ENCODE results near the gene EPHA2. TPM values are rescaled to one million over a fixed set of nuclear protein-coding genes. Genes with fewer than 3 reads are reported as not detected.
A peak's percentile ranks its signal among the peaks of the same experiment; 100 is the strongest.

Gene EPHA2
- total and polyA plus RNA-seq, 2 donors (not counting 3 experiments of a cell fraction or from before 2014, with no cell fraction given) = 141 to 147 TPM

GRCh38 chr1:16134906-16135305 is 21.0 kb downstream of the EPHA2 start:
- DNase-seq (ENCODE audit: low read depth, low spot score) (no peak), FAIRE-seq (no peak)
- Histone ChIP-seq H3K79me2 (ENCODE audit: control insufficient read depth, insufficient read depth, low read length) (peaks cover 79% of the 10 kb centered on the region), H3K27ac (ENCODE audit: insufficient read depth, low read depth, low read length) (no peak overlapping the region), H3K9ac (replicated peaks; ENCODE audit: extremely low read depth, insufficient read depth, low read length) (no peak overlapping the region), H3K9me3 (replicated peaks; ENCODE audit: control insufficient read depth, insufficient read depth, low read length) (no peaks in the 10 kb centered on the region), H3K27me3 (ENCODE audit: control insufficient read depth in 2 of 2, insufficient read depth in 2 of 2, low read length in 2 of 2) (no peaks in the 10 kb centered on the region), H2AFZ (ENCODE audit: low read depth, low read length) (no peak overlapping the region), H4K20me1 (replicated peaks; ENCODE audit: control insufficient read depth, extremely low read depth, insufficient read depth, low read length) (no peaks in the 10 kb centered on the region), H3K4me1 (ENCODE audit: control insufficient read depth, extremely low read depth, insufficient read depth, low read length) (peaks cover 24% of the 10 kb centered on the region), H3K4me2 (ENCODE audit: insufficient read depth, low read length) (no peak overlapping the region), H3K9me1 (replicated peaks; ENCODE audit: control insufficient read depth, extremely low read depth, insufficient read depth, low read length) (no peaks in the 10 kb centered on the region), H3K4me3 (replicated peaks in 1 of 3; ENCODE audit: insufficient read depth in 1 of 3, low read depth in 1 of 3, low read length in 3 of 3) (no peak overlapping the region), H3K36me3 (ENCODE audit: control insufficient read depth in 2 of 2, extremely low read depth in 1 of 2, insufficient read depth in 2 of 2, low read length in 2 of 2) (peaks cover 53 to 68% of the 10 kb centered on the region in 2 experiments)
- dilution Hi-C loops (cut with MboI; ENCODE audit: extremely low pct_ligation_motif_present, low sequenced_read_pairs) = no loop called here
- POLR2A ChIA-PET = no interaction called here
- CTCF ChIA-PET = interaction anchor here (2.0 kb wide), 1 partner anchor 52 kb away, joined by 10 read pairs; no protein-coding TSS in a partner anchor
- BruUV-seq (replicated peaks) = no TSS peak
- TF ChIP-seq FOS (IDR thresholded peaks at IDR 0.05; ENCODE audit: borderline replicate concordance, insufficient read depth, low read length) = no peak
- intact Hi-C loops (cut with micrococcal nuclease) = no loop called here

GRCh38 chr1:16134066-16134801 is 21.6 kb downstream of the EPHA2 start:
- no peaks in the 10 kb centered on the region for H3K9me1 ChIP-seq (replicated peaks; ENCODE audit: control insufficient read depth, extremely low read depth, insufficient read depth, low read length)
- dilution Hi-C loops (cut with MboI; ENCODE audit: extremely low pct_ligation_motif_present, low sequenced_read_pairs) (no loop called here), intact Hi-C loops (cut with micrococcal nuclease) (no loop called here)
- H4K20me1 ChIP-seq (replicated peaks; ENCODE audit: control insufficient read depth, extremely low read depth, insufficient read depth, low read length) = no peaks in the 10 kb centered on the region
- H3K36me3 ChIP-seq (ENCODE audit: control insufficient read depth in 2 of 2, extremely low read depth in 1 of 2, insufficient read depth in 2 of 2, low read length in 2 of 2) = peaks cover 60 to 75% of the 10 kb centered on the region in 2 experiments
- DNase-seq (ENCODE audit: low read depth, low spot score) (no peak), FAIRE-seq (peak; percentile 8)
- H3K4me1 ChIP-seq (ENCODE audit: control insufficient read depth, extremely low read depth, insufficient read depth, low read length) = peaks cover 18% of the 10 kb centered on the region
- POLR2A ChIA-PET = interaction anchor here (0.6 to 1.0 kb wide), 3 partner anchors 19 to 380 kb away, joined by 3 to 6 read pairs (median 3); partner anchors contain the start of gene EPHA2
- H3K27me3 ChIP-seq (ENCODE audit: control insufficient read depth in 2 of 2, insufficient read depth in 2 of 2, low read length in 2 of 2) = no peaks in the 10 kb centered on the region
- peak overlapping the region; percentile 19 for H3K27ac ChIP-seq (ENCODE audit: insufficient read depth, low read depth, low read length)
- H3K4me3 ChIP-seq (replicated peaks in 1 of 3; ENCODE audit: insufficient read depth in 1 of 3, low read depth in 1 of 3, low read length in 3 of 3) = no peak overlapping the region
- peaks cover 79% of the 10 kb centered on the region for H3K79me2 ChIP-seq (ENCODE audit: control insufficient read depth, insufficient read depth, low read length)
- no peaks in the 10 kb centered on the region for H3K9me3 ChIP-seq (replicated peaks; ENCODE audit: control insufficient read depth, insufficient read depth, low read length)
- no TSS peak for BruUV-seq (replicated peaks)
- TF ChIP-seq POLR2AphosphoS5 (IDR thresholded peaks at IDR 0.05; ENCODE audit: insufficient read depth, low read depth, low read length) (peak; percentile 40), EZH2 (IDR thresholded peaks at IDR 0.05; ENCODE audit: borderline replicate concordance, low read depth, low read length, severe bottlenecking) (no peak)
- CTCF ChIA-PET = interaction anchor here (1.0 to 2.0 kb wide), 3 partner anchors 18 to 52 kb away, joined by 3 to 10 read pairs (median 4); no protein-coding TSS in a partner anchor
- H3K4me2 ChIP-seq (ENCODE audit: insufficient read depth, low read length) = no peak overlapping the region
- no peak overlapping the region for H2AFZ ChIP-seq (ENCODE audit: low read depth, low read length)
- H3K9ac ChIP-seq (replicated peaks; ENCODE audit: extremely low read depth, insufficient read depth, low read length) = no peak overlapping the region

All from endothelial cell of umbilical vein (primary cell).